ENCODE measurements around the gene BRINP3.

Gene BRINP3

DNA sequence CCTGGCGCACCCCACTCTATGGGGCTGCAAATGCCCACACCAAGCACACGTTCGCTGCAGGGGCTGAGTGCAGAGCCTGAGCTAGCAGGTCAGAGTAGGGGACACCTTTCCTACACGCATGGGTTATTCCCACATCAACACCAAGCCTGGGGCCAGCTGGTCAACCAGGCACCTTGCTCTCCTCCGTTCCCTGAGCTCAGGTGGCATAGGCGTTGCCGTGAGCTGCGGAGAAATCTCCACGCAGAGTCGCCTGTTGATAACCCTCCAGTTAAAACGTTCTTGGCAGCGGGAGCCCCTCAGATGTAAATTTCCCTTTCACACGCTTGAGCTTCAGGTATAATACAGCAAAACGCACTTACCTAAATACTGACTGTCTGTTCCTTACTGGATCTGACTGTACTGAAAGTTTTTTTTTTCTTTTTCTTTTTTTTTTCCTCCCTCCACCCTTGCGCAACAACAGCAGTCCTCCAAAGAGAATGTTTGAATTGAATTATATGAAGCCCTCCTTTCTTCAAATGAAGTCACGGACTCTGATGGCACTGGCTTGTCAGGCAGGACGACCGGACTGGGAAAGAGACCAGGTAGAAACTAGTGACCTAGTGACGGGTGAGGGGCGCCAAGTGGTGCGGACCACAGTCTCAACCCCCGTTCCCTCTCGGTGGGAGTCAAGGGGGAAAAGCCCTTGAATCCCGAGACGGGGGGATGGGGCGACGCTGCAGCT is 2.1 kb downstream of the BRINP3 start:
- peaks cover 5% of the 10 kb centered on the region for H3K9me3 ChIP-seq (ENCODE audit: low read length)

GRCh38 chr1:190474650-190475211 is 2.9 kb downstream of the BRINP3 start:
- Histone ChIP-seq H2AFZ (ENCODE audit: low read depth, low read length) (peak overlapping the region; percentile 40), H3K4me1 (ENCODE audit: insufficient read depth, low read length) (peaks cover 1% of the 10 kb centered on the region), H3K36me3 (ENCODE audit: insufficient read depth, low read length) (no peaks in the 10 kb centered on the region), H3K27me3 (ENCODE audit: insufficient read depth, low read length) (no peaks in the 10 kb centered on the region), H3K9me3 (ENCODE audit: low read length) (peaks cover 5% of the 10 kb centered on the region), H3K4me3 (ENCODE audit: low read length) (no peak overlapping the region)

More for the DNA sequence above, 2.1 kb downstream of the BRINP3 start:
- Histone ChIP-seq H3K27me3 (ENCODE audit: insufficient read depth, low read length) (no peaks in the 10 kb centered on the region), H2AFZ (ENCODE audit: low read depth, low read length) (no peak overlapping the region), H3K36me3 (ENCODE audit: insufficient read depth, low read length) (no peaks in the 10 kb centered on the region), H3K4me1 (ENCODE audit: insufficient read depth, low read length) (peaks cover 10% of the 10 kb centered on the region), H3K4me3 (ENCODE audit: low read length) (no peak overlapping the region)

- H3K4me3 ChIP-seq (ENCODE audit: low read length), result no peak overlapping the region
- H3K4me1 ChIP-seq (ENCODE audit: insufficient read depth, low read length), result no peaks in the 10 kb centered on the region
- H2AFZ ChIP-seq (ENCODE audit: low read depth, low read length), result peak overlapping the region; percentile 40
- no peaks in the 10 kb centered on the region for H3K36me3 ChIP-seq (ENCODE audit: insufficient read depth, low read length)
- H3K9me3 ChIP-seq (ENCODE audit: low read length), result peaks cover 5% of the 10 kb centered on the region
- no peaks in the 10 kb centered on the region for H3K27me3 ChIP-seq (ENCODE audit: insufficient read depth, low read length)
Measured at GRCh38 chr1:190474010-190474409, 3.7 kb downstream of the BRINP3 start.

- Histone ChIP-seq H3K36me3 (ENCODE audit: insufficient read depth, low read length) (no peaks in the 10 kb centered on the region), H3K9me3 (ENCODE audit: low read length) (peaks cover 5% of the 10 kb centered on the region), H3K4me3 (ENCODE audit: low read length) (no peak overlapping the region), H3K27me3 (ENCODE audit: insufficient read depth, low read length) (no peaks in the 10 kb centered on the region), H2AFZ (ENCODE audit: low read depth, low read length) (no peak overlapping the region), H3K4me1 (ENCODE audit: insufficient read depth, low read length) (no peaks in the 10 kb centered on the region)
Measured at GRCh38 chr1:190472494-190472893, 5.2 kb downstream of the BRINP3 start.

GRCh38 chr1:190472042-190472441 is 5.6 kb downstream of the BRINP3 start:
- Histone ChIP-seq H3K36me3 (ENCODE audit: insufficient read depth, low read length) (no peaks in the 10 kb centered on the region), H3K4me3 (ENCODE audit: low read length) (no peak overlapping the region), H2AFZ (ENCODE audit: low read depth, low read length) (no peak overlapping the region), H3K4me1 (ENCODE audit: insufficient read depth, low read length) (no peaks in the 10 kb centered on the region), H3K27me3 (ENCODE audit: insufficient read depth, low read length) (no peaks in the 10 kb centered on the region), H3K9me3 (ENCODE audit: low read length) (peaks cover 5% of the 10 kb centered on the region)

- no peaks in the 10 kb centered on the region for H3K27me3 ChIP-seq (ENCODE audit: insufficient read depth, low read length)
- no peaks in the 10 kb centered on the region for H3K36me3 ChIP-seq (ENCODE audit: insufficient read depth, low read length)
- H3K4me1 ChIP-seq (ENCODE audit: insufficient read depth, low read length), result no peaks in the 10 kb centered on the region
- no peak overlapping the region for H2AFZ ChIP-seq (ENCODE audit: low read depth, low read length)
- no peaks in the 10 kb centered on the region for H3K9me3 ChIP-seq (ENCODE audit: low read length)
- H3K4me3 ChIP-seq (ENCODE audit: low read length), result no peak overlapping the region
Measured at GRCh38 chr1:190464690-190465089, 13.0 kb downstream of the BRINP3 start.

DNA sequence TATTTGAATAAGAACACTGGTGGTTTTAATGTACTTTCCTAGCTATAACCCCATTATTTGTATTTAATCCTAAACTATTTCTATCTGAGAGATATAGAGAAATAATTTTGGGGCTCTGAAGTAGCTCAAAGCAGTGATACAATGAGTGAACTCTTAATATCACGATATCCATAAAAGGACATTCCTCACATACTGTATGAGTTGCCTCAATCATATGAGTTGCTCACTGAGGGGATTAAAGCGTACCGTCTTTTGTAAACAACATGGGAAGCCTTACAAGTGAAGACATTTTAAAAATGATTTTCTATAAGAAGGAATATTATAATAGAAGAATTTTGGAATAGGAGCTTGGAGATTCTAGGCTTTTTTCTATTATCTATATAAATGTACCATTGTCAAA is 21.5 kb downstream of the BRINP3 start:
- Histone ChIP-seq H3K27me3 (ENCODE audit: insufficient read depth, low read length) (no peaks in the 10 kb centered on the region), H3K4me3 (ENCODE audit: low read length) (no peak overlapping the region), H2AFZ (ENCODE audit: low read depth, low read length) (no peak overlapping the region), H3K4me1 (ENCODE audit: insufficient read depth, low read length) (no peaks in the 10 kb centered on the region), H3K9me3 (ENCODE audit: low read length) (no peaks in the 10 kb centered on the region), H3K36me3 (ENCODE audit: insufficient read depth, low read length) (no peaks in the 10 kb centered on the region)

- Histone ChIP-seq H3K36me3 (ENCODE audit: insufficient read depth, low read length) (no peaks in the 10 kb centered on the region), H3K9me3 (ENCODE audit: low read length) (no peaks in the 10 kb centered on the region), H3K27me3 (ENCODE audit: insufficient read depth, low read length) (no peaks in the 10 kb centered on the region), H2AFZ (ENCODE audit: low read depth, low read length) (no peak overlapping the region), H3K4me1 (ENCODE audit: insufficient read depth, low read length) (no peaks in the 10 kb centered on the region), H3K4me3 (ENCODE audit: low read length) (no peak overlapping the region)
Measured at GRCh38 chr1:190455631-190456030, 22.0 kb downstream of the BRINP3 start.

DNA sequence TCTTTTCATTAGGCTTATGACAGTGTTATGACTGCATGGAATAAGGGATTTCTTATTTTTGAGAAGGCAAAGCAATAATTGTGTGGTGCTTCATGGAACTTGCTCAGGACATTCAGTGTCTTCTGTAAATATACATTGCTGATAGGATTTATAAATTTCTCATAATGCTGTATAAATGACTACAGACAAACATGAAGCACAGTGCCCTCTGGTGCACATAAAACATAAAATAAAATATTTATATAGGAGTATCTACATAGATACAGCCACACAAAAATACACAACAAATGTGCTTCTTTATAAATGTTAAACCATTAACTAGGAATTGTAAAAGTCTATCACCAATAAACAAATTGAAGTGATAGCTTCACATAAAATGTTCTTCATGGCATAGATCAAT is 24.1 kb downstream of the BRINP3 start:
- no peak overlapping the region for H3K4me3 ChIP-seq (ENCODE audit: low read length)
- no peaks in the 10 kb centered on the region for H3K9me3 ChIP-seq (ENCODE audit: low read length)
- no peaks in the 10 kb centered on the region for H3K36me3 ChIP-seq (ENCODE audit: insufficient read depth, low read length)
- no peaks in the 10 kb centered on the region for H3K27me3 ChIP-seq (ENCODE audit: insufficient read depth, low read length)
- no peaks in the 10 kb centered on the region for H3K4me1 ChIP-seq (ENCODE audit: insufficient read depth, low read length)
- no peak overlapping the region for H2AFZ ChIP-seq (ENCODE audit: low read depth, low read length)

DNA sequence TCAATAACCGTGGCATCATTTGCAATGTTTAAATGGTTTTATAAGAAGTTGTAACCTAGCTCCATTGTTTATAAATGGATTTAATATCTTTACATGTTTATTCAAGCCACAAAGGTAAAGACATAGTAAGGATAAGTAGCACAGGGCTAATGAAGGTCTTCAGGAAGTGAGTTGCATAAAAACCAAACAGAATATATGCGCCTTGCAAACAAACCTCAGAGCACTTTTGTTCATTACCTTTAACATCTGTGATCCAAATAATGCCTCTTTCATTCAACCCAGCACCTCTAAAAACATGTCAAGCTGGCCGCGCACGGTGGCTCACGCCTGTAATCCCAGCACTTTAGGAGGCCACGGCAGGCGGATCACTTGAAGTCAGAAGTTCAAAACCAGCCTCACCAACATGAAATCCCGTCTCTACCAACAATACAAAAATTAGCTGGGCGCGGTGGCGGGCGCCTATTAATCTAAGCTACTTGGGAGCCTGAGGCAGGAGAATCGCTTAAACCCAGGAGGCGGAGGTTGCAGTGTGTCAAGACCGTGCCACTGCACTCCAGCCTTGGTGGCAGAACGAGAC is 25.3 kb downstream of the BRINP3 start:
- no peaks in the 10 kb centered on the region for H3K4me1 ChIP-seq (ENCODE audit: insufficient read depth, low read length)
- no peaks in the 10 kb centered on the region for H3K27me3 ChIP-seq (ENCODE audit: insufficient read depth, low read length)
- H2AFZ ChIP-seq (ENCODE audit: low read depth, low read length), result no peak overlapping the region
- H3K9me3 ChIP-seq (ENCODE audit: low read length), result no peaks in the 10 kb centered on the region
- no peaks in the 10 kb centered on the region for H3K36me3 ChIP-seq (ENCODE audit: insufficient read depth, low read length)
- no peak overlapping the region for H3K4me3 ChIP-seq (ENCODE audit: low read length)

DNA sequence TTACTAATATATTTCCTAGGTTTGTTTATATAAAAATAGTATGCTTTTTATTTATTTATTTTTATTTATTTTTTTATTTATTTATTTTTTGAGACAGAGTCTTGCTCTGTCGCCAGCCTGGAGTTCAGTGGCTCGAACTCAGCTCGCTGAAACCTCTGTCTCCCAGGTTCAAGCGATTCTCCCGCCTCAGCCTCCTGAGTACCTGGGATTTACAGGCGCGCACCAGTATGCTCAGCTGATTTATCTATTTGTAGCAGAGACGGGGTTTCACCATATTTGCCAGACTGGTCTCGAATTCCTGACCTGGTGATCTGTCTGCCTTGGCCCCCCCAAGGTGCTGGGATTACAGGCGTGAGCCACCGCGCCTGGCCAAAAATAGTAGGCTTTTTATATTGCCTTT is 33.2 kb downstream of the BRINP3 start:
- Histone ChIP-seq H3K4me1 (ENCODE audit: insufficient read depth, low read length) (no peaks in the 10 kb centered on the region), H3K27me3 (ENCODE audit: insufficient read depth, low read length) (no peaks in the 10 kb centered on the region), H2AFZ (ENCODE audit: low read depth, low read length) (no peak overlapping the region), H3K9me3 (ENCODE audit: low read length) (no peaks in the 10 kb centered on the region), H3K36me3 (ENCODE audit: insufficient read depth, low read length) (no peaks in the 10 kb centered on the region), H3K4me3 (ENCODE audit: low read length) (no peak overlapping the region)

GRCh38 chr1:190439447-190439846 is 38.2 kb downstream of the BRINP3 start:
- H3K4me3 ChIP-seq (ENCODE audit: low read length), result no peak overlapping the region
- H3K27me3 ChIP-seq (ENCODE audit: insufficient read depth, low read length), result no peaks in the 10 kb centered on the region
- H3K9me3 ChIP-seq (ENCODE audit: low read length), result no peaks in the 10 kb centered on the region
- H2AFZ ChIP-seq (ENCODE audit: low read depth, low read length), result no peak overlapping the region
- no peaks in the 10 kb centered on the region for H3K4me1 ChIP-seq (ENCODE audit: insufficient read depth, low read length)
- H3K36me3 ChIP-seq (ENCODE audit: insufficient read depth, low read length), result no peaks in the 10 kb centered on the region

DNA sequence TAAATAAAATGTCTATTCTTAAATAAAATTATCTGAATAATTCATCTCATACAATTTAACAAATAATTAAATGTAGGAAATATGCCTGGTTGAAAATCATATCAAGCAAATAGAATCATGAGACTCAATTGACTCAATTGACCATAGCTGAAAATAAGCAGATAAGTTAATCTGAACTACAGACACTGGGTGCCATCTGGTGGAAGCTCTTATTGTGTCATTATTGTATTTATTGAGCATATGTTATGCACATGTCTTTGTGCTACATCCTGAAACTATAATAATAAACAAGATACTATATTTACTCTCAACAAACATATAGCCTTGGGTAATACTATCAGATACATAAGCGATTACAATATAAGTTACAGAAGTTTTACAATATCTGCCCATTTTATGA is 41.0 kb downstream of the BRINP3 start:
- Histone ChIP-seq H3K9me3 (ENCODE audit: low read length) (no peaks in the 10 kb centered on the region), H3K27me3 (ENCODE audit: insufficient read depth, low read length) (no peaks in the 10 kb centered on the region), H3K36me3 (ENCODE audit: insufficient read depth, low read length) (no peaks in the 10 kb centered on the region), H2AFZ (ENCODE audit: low read depth, low read length) (no peak overlapping the region), H3K4me3 (ENCODE audit: low read length) (no peak overlapping the region), H3K4me1 (ENCODE audit: insufficient read depth, low read length) (no peaks in the 10 kb centered on the region)
